HG03558 (cell line): ENCODE results near the gene ESRRA.

ENCODE experiments used
- ATAC-seq: cut with Tn5 transposase; IDR thresholded peaks from one replicate; pipeline ENCODE4 v1.9.1; 2021; ENCODE audit warnings: moderate number of reproducible peaks; ENCODE audit not compliant: unreplicated experiment; ENCODE audit errors: extremely low read depth

Gene ESRRA

GRCh38 chr11:64344787-64345186 lies 39.5 kb downstream of the ESRRA start:
- no peak for ATAC-seq

- no peak for ATAC-seq
Measured at GRCh38 chr11:64347193-64347867, 42.0 kb downstream of the ESRRA start.

- ATAC-seq, result no peak
Measured at GRCh38 chr11:64348383-64349024, 43.2 kb downstream of the ESRRA start.

GRCh38 chr11:64349025-64349387 lies 43.7 kb downstream of the ESRRA start:
- ATAC-seq, result no peak

GRCh38 chr11:64349404-64349803 lies 44.1 kb downstream of the ESRRA start:
- ATAC-seq, result no peak

GRCh38 chr11:64351136-64351631 lies 45.9 kb downstream of the ESRRA start:
- no peak for ATAC-seq

GRCh38 chr11:64352099-64352994 lies 47.0 kb downstream of the ESRRA start:
- no peak for ATAC-seq

GRCh38 chr11:64352995-64353714 lies 47.8 kb downstream of the ESRRA start:
- ATAC-seq, result no peak

- no peak for ATAC-seq
Measured at GRCh38 chr11:64353715-64354506, 48.6 kb downstream of the ESRRA start.

- ATAC-seq, result no peak
Measured at GRCh38 chr11:64355078-64355940, 50.0 kb downstream of the ESRRA start.

- no peak for ATAC-seq
Measured at GRCh38 chr11:64356498-64357411, 51.4 kb downstream of the ESRRA start.

- ATAC-seq, result no peak
Measured at GRCh38 chr11:64357446-64357845, 52.1 kb downstream of the ESRRA start.

GRCh38 chr11:64357904-64358535 lies 52.7 kb downstream of the ESRRA start:
- no peak for ATAC-seq

- ATAC-seq, result no peak
Measured at GRCh38 chr11:64358536-64358906, 53.2 kb downstream of the ESRRA start.

- ATAC-seq, result no peak
Measured at GRCh38 chr11:64358907-64359711, 53.8 kb downstream of the ESRRA start, which contains the start of gene RPS6KA4. RPS6KA4 (plus strand) TSS chr11:64359162; CDS start chr11:64359236, 74 bp downstream.

- ATAC-seq, result no peak
Measured at GRCh38 chr11:64359712-64360445, 54.6 kb downstream of the ESRRA start.
